NCI-H510A (cell line): Measurements from ENCODE around the gene RGS10.
"Not testable (repeated sequence)": the region's sequence is repeated elsewhere in the genome, so short reads cannot be mapped to it uniquely, and the experiment has no call there.

Experiments
- DNase-seq: peaks from one replicate; lab custom pipeline; 2025; lab: John Stamatoyannopoulos, UW

The RGS10 gene, protein sequence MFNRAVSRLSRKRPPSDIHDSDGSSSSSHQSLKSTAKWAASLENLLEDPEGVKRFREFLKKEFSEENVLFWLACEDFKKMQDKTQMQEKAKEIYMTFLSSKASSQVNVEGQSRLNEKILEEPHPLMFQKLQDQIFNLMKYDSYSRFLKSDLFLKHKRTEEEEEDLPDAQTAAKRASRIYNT

DNA sequence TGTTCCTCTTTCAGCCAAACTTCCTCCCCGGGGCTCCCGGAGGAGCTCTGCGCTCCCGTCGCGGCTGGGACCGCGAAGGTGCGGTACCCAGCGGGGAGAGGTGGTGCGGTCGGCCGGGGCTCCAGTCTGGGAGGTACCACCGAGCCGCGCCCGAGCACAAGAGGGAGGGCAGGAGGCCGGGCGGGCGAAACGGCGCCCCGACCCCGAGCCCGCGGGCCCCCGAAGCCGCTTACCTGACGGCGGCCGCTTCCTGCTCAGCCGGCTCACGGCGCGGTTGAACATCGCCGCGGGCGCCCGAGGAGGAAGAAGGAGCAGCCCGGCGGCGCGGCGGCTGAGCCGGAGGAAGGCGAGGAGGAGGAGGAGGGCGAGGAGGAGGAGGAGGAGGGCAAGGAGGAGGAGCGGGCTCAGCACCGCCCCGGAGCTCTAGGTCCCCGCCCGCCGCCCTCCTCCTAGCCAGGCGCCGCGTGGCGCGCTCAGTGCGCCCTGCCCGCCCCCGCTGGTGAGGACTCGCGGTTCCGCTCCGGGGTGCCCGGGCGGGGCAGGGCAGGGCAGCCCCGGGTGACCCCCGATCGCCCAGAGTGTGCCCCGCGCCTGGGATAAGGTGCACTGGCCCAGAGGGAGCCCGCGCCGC, at the start of gene RGS10:
RGS10 (minus strand) TSS at position 363 of the 631 bp plus-strand sequence; CDS start at position 282, 81 bp downstream.
- peak; percentile 69 for DNase-seq

GRCh38 chr10:119588071-119588470, 45.6 kb upstream of the RGS10 start:
- DNase-seq = no peak

GRCh38 chr10:119578355-119578754, 35.8 kb upstream of the RGS10 start:
- DNase-seq = no peak

- DNase-seq = no peak
Observed at GRCh38 chr10:119575991-119576390, 33.5 kb upstream of the RGS10 start.

GRCh38 chr10:119575506-119575905, 33.0 kb upstream of the RGS10 start:
- DNase-seq = no peak

DNA sequence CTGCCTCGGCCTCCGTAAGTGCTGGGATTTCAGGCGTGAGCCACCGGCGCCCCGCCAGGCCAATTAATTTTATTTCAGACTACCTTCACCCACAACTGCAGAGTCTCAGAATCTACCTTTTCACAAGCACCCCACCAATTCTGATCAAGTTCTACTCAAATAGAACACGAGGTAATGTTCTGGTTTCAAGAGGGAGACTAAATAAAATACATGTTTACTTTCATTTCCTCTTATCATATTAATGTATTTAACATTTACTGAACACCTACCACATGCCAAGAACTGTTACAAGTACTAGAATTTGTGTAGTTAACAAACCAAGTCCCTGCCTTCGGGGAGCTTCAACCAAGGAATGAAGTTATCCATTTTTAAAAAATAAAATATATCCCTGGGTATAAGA, 25.5 kb upstream of the RGS10 start:
- no peak for DNase-seq

DNA sequence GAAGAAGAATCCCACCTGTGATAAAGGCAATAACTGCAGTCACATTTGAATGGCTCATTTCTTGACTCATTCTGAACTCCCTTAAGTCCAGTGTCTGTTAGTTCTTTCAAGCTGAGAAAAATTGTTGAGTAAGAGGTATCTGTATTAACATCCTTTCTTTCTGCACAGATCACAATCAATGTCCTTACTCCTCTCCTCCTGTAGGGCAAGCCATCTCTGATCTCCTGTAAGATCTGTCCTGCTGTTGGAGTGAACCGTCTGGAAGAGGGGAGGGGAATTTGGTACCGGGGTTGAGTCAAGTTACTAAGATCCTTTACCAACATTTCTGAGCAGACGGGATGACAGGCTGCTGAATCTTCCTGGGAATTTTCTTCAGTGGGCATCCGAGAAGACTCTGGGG, 19.6 kb upstream of the RGS10 start:
- no peak for DNase-seq

- DNase-seq = not testable (repeated sequence)
Observed at GRCh38 chr10:119559511-119559910, 17.0 kb upstream of the RGS10 start.

- not testable (repeated sequence) for DNase-seq
Observed at GRCh38 chr10:119556081-119556480, 13.6 kb upstream of the RGS10 start.

GRCh38 chr10:119555178-119555784, 12.8 kb upstream of the RGS10 start:
- DNase-seq = no peak

DNA sequence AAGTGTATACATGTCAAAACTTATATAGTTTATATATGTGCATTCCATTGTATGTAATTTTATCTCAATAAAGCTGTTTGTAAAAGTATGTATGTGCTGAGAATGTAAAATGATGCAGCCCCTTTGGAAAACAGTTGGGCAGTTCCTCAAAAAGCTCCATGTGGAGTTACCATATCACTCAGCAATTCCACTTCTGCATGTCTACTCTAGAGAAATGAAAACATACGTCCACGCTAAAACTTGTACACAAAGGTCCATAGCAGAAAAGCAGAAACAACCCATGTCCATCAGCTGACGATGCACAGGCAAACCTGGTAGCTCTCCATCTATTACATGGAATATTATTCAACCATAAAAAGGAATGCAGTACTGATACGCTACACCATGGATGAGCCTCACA, 8.3 kb upstream of the RGS10 start:
- no peak for DNase-seq

DNA sequence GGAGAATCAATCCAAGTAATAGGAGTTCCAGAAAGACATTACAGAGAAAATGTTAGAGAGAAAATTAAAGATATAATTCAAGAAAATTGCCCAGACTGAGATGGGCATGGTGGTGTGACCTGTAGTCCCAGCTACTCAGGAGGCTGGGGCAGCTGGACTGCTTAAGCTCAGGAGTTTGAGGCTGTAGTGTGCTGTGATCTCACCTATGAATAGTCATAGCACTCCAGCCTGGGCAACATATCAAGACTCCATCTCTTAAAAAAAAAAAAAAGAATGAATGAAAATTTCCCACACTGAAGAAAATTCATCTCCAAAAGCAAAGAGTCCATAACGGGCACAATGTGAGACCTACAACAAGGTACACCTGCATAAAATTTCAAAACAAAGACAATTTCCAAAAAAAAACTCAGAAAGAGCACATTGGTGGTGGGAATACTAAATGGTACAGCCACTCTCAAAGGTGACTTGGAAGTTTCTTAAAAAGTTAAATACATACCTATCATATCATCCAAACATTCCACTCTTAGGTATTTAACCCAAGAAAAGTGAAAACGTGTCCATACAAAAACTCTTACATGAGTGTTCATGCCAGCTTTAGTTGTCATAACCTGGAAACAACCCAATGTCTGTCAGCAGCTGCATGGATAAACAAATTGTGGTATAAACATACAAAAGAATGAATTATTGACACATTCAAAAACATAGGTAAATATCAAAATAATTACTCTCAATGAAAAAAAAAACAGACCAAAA, 6.9 kb upstream of the RGS10 start:
- DNase-seq = no peak

GRCh38 chr10:119546009-119546408, 3.5 kb upstream of the RGS10 start:
- no peak for DNase-seq

DNA sequence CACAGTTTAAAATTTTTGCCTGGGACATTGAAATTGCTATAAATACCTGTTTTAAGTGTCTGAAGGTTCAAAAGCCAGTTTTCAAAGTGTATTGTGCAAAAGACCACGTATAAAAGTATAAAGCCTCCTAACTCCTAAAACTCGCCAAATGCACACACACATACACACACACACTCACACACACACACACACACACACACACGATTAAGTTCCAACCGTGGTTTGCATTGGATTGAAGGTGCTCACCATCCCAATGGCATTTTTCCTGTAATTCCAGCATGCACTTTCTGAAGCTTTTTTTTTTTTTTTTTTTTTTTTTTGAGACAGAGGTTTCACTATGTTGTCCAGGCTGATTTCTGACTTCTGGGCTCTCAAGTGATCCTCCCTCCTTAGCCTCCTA, 2.8 kb upstream of the RGS10 start:
- no peak for DNase-seq

GRCh38 chr10:119543814-119544642, 1.5 kb upstream of the RGS10 start:
- DNase-seq = no peak

- peak; percentile 69 for DNase-seq
Observed at GRCh38 chr10:119542988-119543813, 682 bp upstream of the RGS10 start.

- no peak for DNase-seq
Observed at GRCh38 chr10:119541459-119542356, 811 bp downstream of the RGS10 start.

GRCh38 chr10:119541046-119541445, 1.5 kb downstream of the RGS10 start:
- DNase-seq = no peak

GRCh38 chr10:119540038-119540437, 2.5 kb downstream of the RGS10 start:
- no peak for DNase-seq

- no peak for DNase-seq
Observed at GRCh38 chr10:119539359-119539825, 3.1 kb downstream of the RGS10 start.
